Breast epithelium (tissue), 4 donors: ENCODE measurements around the gene ASB3. TPM values are rescaled to one million over a fixed set of nuclear protein-coding genes. Genes with fewer than 3 reads are reported as not detected.
A peak's percentile ranks its signal among the peaks of the same experiment; 100 is the strongest.

Experiments used
- DNase-seq, 2 donors: peaks; one replicate each; pipeline ENCODE4 v3.0.0-alpha.2; 2019; ENCODE audit warnings: low spot score in 2 of 2
- H3K27ac ChIP-seq, 2 donors: fragments of 200-600 bp; sonication (generic) in 1 of 2; one replicate each; pipeline ENCODE4 v1.5.1; 2016 to 2019; ENCODE audit warnings: mild to moderate bottlenecking in 1 of 2
- H3K27me3 ChIP-seq, 2 donors: fragments of 200-600 bp; sonication (generic) in 1 of 2; one replicate each; pipeline versions ENCODE4 v1.5.1 to v1.6.0; 2017 to 2019; ENCODE audit warnings: control low read depth in 1 of 2, mild to moderate bottlenecking in 1 of 2
- H3K36me3 ChIP-seq: fragments of 200-600 bp; one replicate; pipeline ENCODE4 v1.5.1; 2019
- H3K4me1 ChIP-seq, 2 donors: fragments of 200-600 bp; sonication (generic); one replicate each; pipeline ENCODE4 v1.5.1; 2016 to 2019; ENCODE audit warnings: control low read depth in 1 of 2
- H3K4me3 ChIP-seq, 3 donors: fragments of 200-600 bp; sonication (generic); 1 replicate in 2 of 3; 2 replicates in 1 of 3; pipeline ENCODE4 v1.5.1; 2016 to 2019; ENCODE audit warnings: mild to moderate bottlenecking in 3 of 3, moderate library complexity in 2 of 3
- H3K9me3 ChIP-seq, 2 donors: fragments of 200-600 bp; sonication (generic) in 1 of 2; one replicate each; pipeline ENCODE4 v1.5.1; 2016 to 2019; ENCODE audit warnings: control low read depth in 1 of 2
- POLR2A ChIP-seq: fragments of 450-650 bp; IDR thresholded peaks from one replicate; pipeline ENCODE4 v1.6.1; 2016; ENCODE audit warnings: antibody characterized with exemption, mild to moderate bottlenecking, moderate library complexity
- POLR2AphosphoS5 ChIP-seq, 3 donors: sonication (generic); formaldehyde crosslinking; IDR thresholded peaks; one replicate each; pipeline ENCODE4 v1.6.1; 2017; ENCODE audit warnings: antibody characterized with exemption in 3 of 3
- intact Hi-C: fragments of 100-400 bp; cut with DNase I; formaldehyde crosslinking; loops from one replicate; pipeline ENCODE4 v1.15.1; 2023; ENCODE audit warnings: low total_unique reads
- total RNA-seq, 3 donors: library from RNA; depleted of rRNA; stranded (reverse); fragments of >200 nt; gene quantifications; one replicate each; pipeline ENCODE4 v1.1.0, GENCODE V29; 2016
- TF ChIP-seq, protein P1 (sequence below), 3 donors: fragments of 450-650 bp; IDR thresholded peaks; one replicate each; pipeline ENCODE4 v1.5.1; 2016 to 2017; ENCODE audit warnings: antibody characterized with exemption in 3 of 3, mild to moderate bottlenecking in 3 of 3, moderate library complexity in 3 of 3

The ASB3 gene
- total RNA-seq, 3 donors from 2014 or later: 22.0 to 37.9 (median 22.7) TPM

DNA sequence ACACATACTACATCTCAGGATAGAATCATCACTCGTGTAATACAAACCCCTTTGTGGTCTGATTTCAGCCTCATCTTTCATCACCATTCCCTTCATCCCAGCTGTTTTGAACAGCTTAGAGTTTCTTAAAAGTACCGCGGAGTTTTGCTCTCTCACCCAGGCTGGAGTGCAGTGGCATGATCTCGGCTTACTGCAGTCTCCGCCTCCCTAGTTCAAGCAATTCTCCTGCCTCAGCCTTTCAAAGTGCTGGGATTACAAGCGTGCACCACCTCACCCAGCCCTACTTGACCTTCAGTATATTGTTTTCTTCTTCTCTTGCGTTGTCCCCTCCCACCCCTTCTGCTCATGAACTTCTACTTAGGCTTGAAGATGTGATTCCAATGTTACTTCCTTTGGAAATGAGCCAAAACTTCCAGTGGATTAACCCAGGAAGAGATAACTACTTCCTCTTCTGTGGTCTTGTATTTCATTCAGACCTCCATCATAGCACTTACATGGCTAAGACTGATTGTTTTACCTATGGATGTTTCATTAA lies 15.9 kb upstream of the ASB3 start:
- no peak overlapping the region for H3K27ac ChIP-seq
- TF ChIP-seq POLR2AphosphoS5 (IDR thresholded peaks at IDR 0.05) (no peak), POLR2A (no peak)
- TF ChIP-seq, protein P1, sequence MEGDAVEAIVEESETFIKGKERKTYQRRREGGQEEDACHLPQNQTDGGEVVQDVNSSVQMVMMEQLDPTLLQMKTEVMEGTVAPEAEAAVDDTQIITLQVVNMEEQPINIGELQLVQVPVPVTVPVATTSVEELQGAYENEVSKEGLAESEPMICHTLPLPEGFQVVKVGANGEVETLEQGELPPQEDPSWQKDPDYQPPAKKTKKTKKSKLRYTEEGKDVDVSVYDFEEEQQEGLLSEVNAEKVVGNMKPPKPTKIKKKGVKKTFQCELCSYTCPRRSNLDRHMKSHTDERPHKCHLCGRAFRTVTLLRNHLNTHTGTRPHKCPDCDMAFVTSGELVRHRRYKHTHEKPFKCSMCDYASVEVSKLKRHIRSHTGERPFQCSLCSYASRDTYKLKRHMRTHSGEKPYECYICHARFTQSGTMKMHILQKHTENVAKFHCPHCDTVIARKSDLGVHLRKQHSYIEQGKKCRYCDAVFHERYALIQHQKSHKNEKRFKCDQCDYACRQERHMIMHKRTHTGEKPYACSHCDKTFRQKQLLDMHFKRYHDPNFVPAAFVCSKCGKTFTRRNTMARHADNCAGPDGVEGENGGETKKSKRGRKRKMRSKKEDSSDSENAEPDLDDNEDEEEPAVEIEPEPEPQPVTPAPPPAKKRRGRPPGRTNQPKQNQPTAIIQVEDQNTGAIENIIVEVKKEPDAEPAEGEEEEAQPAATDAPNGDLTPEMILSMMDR (IDR thresholded peaks at IDR 0.05): no peak
- H3K9me3 ChIP-seq: no peaks in the 10 kb centered on the region
- DNase-seq: no peak
- no peaks in the 10 kb centered on the region for H3K4me1 ChIP-seq
- intact Hi-C loops: no loop called here
- peaks cover 4% of the 10 kb centered on the region for H3K36me3 ChIP-seq
- H3K4me3 ChIP-seq: no peak overlapping the region
- no peaks in the 10 kb centered on the region for H3K27me3 ChIP-seq

DNA sequence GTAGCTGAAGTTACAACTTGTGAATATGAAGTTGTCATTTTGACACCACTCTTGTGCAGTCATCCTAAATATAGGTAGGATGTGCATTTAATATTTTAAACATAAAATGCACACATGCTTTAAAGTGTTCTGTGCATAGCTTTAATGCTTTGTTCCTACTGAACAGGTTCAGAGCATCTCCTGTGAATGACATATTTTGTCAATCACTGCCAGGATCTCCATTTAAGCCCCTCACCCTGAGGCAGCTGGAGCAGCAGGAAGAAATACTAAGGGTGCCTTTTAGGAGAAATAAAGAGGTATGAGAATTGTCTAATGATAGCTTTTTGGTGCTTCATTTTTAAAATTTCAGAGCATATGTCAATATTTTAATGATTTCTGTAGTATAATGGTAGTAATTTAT lies 14.8 kb upstream of the ASB3 start:
- TF ChIP-seq POLR2A (no peak), POLR2AphosphoS5 (IDR thresholded peaks at IDR 0.05) (no peak)
- TF ChIP-seq, protein P1 (IDR thresholded peaks at IDR 0.05): no peak
- Histone ChIP-seq H3K4me3 (no peak overlapping the region), H3K9me3 (no peaks in the 10 kb centered on the region), H3K27me3 (no peaks in the 10 kb centered on the region), H3K4me1 (no peaks in the 10 kb centered on the region), H3K36me3 (no peaks in the 10 kb centered on the region), H3K27ac (no peak overlapping the region)
- no peak for DNase-seq
- intact Hi-C loops: no loop called here

DNA sequence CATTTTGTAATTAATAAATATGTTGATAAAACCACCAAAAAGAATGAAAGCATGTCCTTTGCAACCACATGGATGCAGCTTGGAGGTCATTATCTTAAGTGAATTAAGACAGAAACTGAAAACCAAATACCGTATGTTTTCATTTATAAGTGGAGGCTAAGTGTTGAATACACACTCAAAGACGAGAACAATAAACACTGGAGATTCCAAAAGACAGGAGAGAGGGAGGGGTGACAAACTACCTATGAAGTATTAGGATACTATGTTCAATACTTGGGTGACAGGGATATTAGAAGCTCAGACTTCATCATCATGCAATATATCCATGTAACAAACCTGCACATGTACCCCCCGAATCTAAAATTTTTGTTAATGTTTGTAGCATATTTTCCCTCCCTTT lies 7.1 kb upstream of the ASB3 start:
- Histone ChIP-seq H3K4me1 (no peaks in the 10 kb centered on the region), H3K9me3 (no peaks in the 10 kb centered on the region), H3K27me3 (no peaks in the 10 kb centered on the region), H3K27ac (no peak overlapping the region), H3K4me3 (no peak overlapping the region), H3K36me3 (no peaks in the 10 kb centered on the region)
- intact Hi-C loops: no loop called here
- no peak for DNase-seq
- TF ChIP-seq, protein P1 (IDR thresholded peaks at IDR 0.05): no peak
- no peak for TF ChIP-seq POLR2AphosphoS5 (IDR thresholded peaks at IDR 0.05)
- no peak for TF ChIP-seq POLR2A

GRCh38 chr2:53793261-53793660 lies 6.5 kb upstream of the ASB3 start:
- Histone ChIP-seq H3K9me3 (no peaks in the 10 kb centered on the region), H3K27ac (no peak overlapping the region), H3K27me3 (no peaks in the 10 kb centered on the region), H3K4me3 (no peak overlapping the region), H3K4me1 (no peaks in the 10 kb centered on the region), H3K36me3 (no peaks in the 10 kb centered on the region)
- DNase-seq: no peak
- TF ChIP-seq, protein P1 (IDR thresholded peaks at IDR 0.05): no peak
- TF ChIP-seq POLR2A: no peak
- intact Hi-C loops: no loop called here

DNA sequence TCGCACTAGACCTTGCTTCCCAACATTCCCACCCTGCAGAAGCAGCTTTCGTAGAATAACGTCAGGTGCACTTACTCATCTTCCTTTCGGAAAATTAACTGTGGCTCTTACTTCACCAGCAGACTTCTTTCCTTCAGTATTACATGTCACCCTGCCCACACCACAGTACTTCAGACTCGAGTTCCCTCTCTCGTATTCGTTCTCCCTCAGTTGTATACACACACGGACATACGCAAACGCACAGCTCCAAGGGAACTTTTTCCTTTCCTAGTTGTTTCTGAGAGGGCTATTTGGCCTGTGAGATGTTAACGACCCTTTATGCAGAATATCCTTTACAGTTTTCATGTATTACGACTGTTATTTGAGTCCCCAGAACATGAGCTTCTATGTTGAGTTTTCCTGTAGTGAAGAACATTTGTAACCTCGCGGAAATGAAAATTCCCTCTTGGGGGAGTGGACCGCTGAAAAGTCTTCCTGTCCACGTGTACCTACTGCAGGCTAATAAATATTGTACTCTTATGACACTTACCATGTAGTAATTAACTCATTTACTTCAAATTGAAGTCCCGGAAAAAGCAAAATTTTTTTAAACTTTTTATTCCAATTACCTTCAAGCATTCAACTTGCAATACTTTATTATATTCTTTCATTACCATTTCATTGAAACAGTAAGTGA lies 999 bp upstream of the ASB3 start:
- Histone ChIP-seq H3K27me3 (no peaks in the 10 kb centered on the region), H3K4me3 (peak overlapping the region; percentile 75 to 84 (median 76)), H3K9me3 (no peaks in the 10 kb centered on the region), H3K36me3 (no peaks in the 10 kb centered on the region), H3K4me1 (peaks cover 3 to 10% of the 10 kb centered on the region in 2 donors), H3K27ac (peak overlapping the region; percentile 84 to 86)
- intact Hi-C loops: loop anchor here (5.0 kb wide), 1 partner anchor 185 kb away; the partner anchor contains the start of gene PSME4
- no peak for DNase-seq
- TF ChIP-seq POLR2AphosphoS5 (IDR thresholded peaks at IDR 0.05) (no peak), POLR2A (no peak)
- TF ChIP-seq, protein P1 (IDR thresholded peaks at IDR 0.05): no peak
